Panc1 (cell line): ENCODE results near the gene LLGL2. TPM values are rescaled to one million over a fixed set of nuclear protein-coding genes. Genes with fewer than 3 reads are reported as not detected.

Source experiments
- ATAC-seq: fragments of 200-7000 bp; cut with Tn5 transposase; 2 replicates; pipeline ENCODE4 v1.9.1; 2020; ENCODE audit warnings: mild to moderate bottlenecking, moderate library complexity
- BruUV-seq: library from RNA; stranded (reverse); fragments of 400-500 nt; replicated peaks from 2 replicates; lab custom pipeline; 2021; lab: Mats Ljungman, UMichigan
- CTCF ChIA-PET: fragments of 300-600 bp; sonication (Branson Sonifier 250); formaldehyde crosslinking; loops from one replicate; lab custom pipeline; 2022; ENCODE audit warnings: antibody characterized with exemption; lab: Charles Lee
- POLR2A ChIA-PET: fragments of 300-600 bp; sonication (Branson Sonifier 250); formaldehyde crosslinking; loops from one replicate; lab custom pipeline; 2022; ENCODE audit warnings: antibody characterized with exemption; lab: Charles Lee
- DNase-seq: peaks from one replicate; pipeline ENCODE4 v3.0.0-alpha.2; 2010; ENCODE audit warnings: low read depth, low spot score
- H3K27ac ChIP-seq: 2 replicates; pipeline ENCODE4 v1.5.1; 2011; ENCODE audit warnings: mild to moderate bottlenecking, low read length, inconsistent platforms
- H3K27me3 ChIP-seq: fragments of 200-500 bp; sonication (Bioruptor generic); 2 replicates; pipeline ENCODE4 v1.6.0; 2014; ENCODE audit warnings: low read length, inconsistent platforms; ENCODE audit not compliant: control insufficient read depth, insufficient read depth
- H3K36me3 ChIP-seq: fragments of 200-500 bp; sonication (Bioruptor generic); 2 replicates; pipeline ENCODE4 v1.5.1; 2014; ENCODE audit warnings: inconsistent platforms, mild to moderate bottlenecking, low read length, moderate library complexity; ENCODE audit not compliant: control insufficient read depth, insufficient read depth
- H3K4me1 ChIP-seq: 2 replicates; pipeline ENCODE4 v1.5.1; 2011; ENCODE audit warnings: inconsistent platforms, mild to moderate bottlenecking, low read length, moderate library complexity; ENCODE audit not compliant: control insufficient read depth, insufficient read depth
- H3K4me3 ChIP-seq, 2 experiments: 2 replicates each; pipeline ENCODE4 v1.5.1; 2011 to 2012; ENCODE audit warnings: low read depth in 2 of 2, low read length in 2 of 2, mild to moderate bottlenecking in 2 of 2, inconsistent platforms in 1 of 2, moderate library complexity in 1 of 2
- H3K9me3 ChIP-seq: fragments of 200-500 bp; sonication (Bioruptor generic); 2 replicates; pipeline ENCODE4 v1.5.1; 2014; ENCODE audit warnings: low read depth, mild to moderate bottlenecking, inconsistent platforms, low read length, moderate library complexity; ENCODE audit not compliant: control insufficient read depth, insufficient read depth
- POLR2AphosphoS5 ChIP-seq: IDR thresholded peaks from 2 replicates; pipeline ENCODE4 v1.6.1; 2012; ENCODE audit warnings: mild to moderate bottlenecking, low read depth, low read length, moderate library complexity
- SIN3A ChIP-seq: IDR thresholded peaks from 2 replicates; pipeline ENCODE4 v1.6.1; 2012; ENCODE audit warnings: low read depth, mild to moderate bottlenecking, low read length, moderate library complexity, borderline replicate concordance; ENCODE audit not compliant: insufficient read depth
- TCF7L2 ChIP-seq: IDR thresholded peaks from 2 replicates; pipeline ENCODE4 v1.6.1; 2011; ENCODE audit warnings: mild to moderate bottlenecking, low read depth, low read length, inconsistent platforms
- in situ Hi-C: cut with HindIII; loops from 2 replicates; pipeline ENCODE4 v1.10.0; 2016; ENCODE audit warnings: low sequenced_read_pairs, low pct_unique_long_range_greater_than_20kb
- intact Hi-C: fragments of 100-400 bp; cut with micrococcal nuclease; formaldehyde crosslinking; loops from one replicate; pipeline ENCODE4 v1.10.0; 2022; ENCODE audit not compliant: unreplicated experiment
- total RNA-seq: library from RNA; stranded (reverse); gene quantifications from one replicate; pipeline ENCODE4 v1.2.1, GENCODE V29; 2021; ENCODE audit not compliant: unreplicated experiment
- TF ChIP-seq, protein P1 (sequence below), 2 experiments: IDR thresholded peaks; 2 replicates each; pipeline ENCODE4 v1.6.1; 2011 to 2012; ENCODE audit warnings: low read depth in 2 of 2, control low read depth in 1 of 2, low read length in 1 of 2, mild to moderate bottlenecking in 1 of 2, moderate library complexity in 1 of 2; ENCODE audit not compliant: insufficient read depth in 1 of 2
- TF ChIP-seq, protein P2 (sequence below): fragments of 450-650 bp; IDR thresholded peaks from 2 replicates; pipeline ENCODE4 v1.5.1; 2017; ENCODE audit warnings: mild to moderate bottlenecking

LLGL2 gene
- total RNA-seq, 1 experiment from 2014 or later: 201 TPM

DNA sequence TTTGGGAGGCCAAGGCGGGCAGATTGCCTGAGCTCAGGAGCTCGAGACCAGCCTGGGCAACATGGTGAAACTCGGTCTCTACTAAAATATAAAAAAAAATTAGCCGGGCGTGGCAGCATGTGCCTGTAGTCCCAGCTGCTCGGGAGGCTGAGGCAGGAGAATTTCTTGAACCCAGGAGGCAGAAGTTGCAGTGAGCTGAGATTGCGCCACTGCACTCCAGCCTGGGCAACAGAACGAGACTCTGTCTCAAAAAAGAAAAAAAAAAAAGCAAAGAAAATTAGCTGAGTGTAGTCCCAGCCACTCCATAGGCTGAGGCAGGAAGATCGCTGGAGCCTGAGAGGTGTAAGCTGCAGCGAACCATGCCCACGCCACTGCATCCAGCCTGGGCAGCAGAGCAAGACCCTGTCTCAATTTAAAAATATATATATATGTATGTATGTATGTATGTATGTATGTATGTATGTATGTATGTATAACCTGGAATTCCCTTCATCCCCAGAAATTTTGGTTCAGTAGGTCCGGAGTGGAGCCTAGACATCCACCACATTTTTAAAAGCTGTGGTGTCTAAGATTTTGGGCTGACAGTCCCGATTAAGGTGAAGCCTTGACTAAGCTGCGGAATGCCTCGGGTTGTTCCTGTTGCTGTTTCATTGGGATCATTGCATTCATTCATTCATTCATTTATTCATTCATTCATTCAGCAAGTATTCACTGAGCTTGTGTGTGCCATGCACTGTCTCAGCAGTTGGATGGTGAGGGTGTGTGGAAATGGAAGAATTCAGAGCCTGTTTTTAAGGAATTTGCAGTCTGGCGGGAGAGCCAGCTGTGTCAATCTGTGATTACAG, 43.2 kb upstream of the LLGL2 start:
- ATAC-seq: no peak
- H3K27ac ChIP-seq: no peak overlapping the region
- H3K9me3 ChIP-seq: no peaks in the 10 kb centered on the region
- in situ Hi-C loops (no loop called here), intact Hi-C loops (no loop called here)
- no peaks in the 10 kb centered on the region for H3K4me1 ChIP-seq
- TF ChIP-seq, protein P1, sequence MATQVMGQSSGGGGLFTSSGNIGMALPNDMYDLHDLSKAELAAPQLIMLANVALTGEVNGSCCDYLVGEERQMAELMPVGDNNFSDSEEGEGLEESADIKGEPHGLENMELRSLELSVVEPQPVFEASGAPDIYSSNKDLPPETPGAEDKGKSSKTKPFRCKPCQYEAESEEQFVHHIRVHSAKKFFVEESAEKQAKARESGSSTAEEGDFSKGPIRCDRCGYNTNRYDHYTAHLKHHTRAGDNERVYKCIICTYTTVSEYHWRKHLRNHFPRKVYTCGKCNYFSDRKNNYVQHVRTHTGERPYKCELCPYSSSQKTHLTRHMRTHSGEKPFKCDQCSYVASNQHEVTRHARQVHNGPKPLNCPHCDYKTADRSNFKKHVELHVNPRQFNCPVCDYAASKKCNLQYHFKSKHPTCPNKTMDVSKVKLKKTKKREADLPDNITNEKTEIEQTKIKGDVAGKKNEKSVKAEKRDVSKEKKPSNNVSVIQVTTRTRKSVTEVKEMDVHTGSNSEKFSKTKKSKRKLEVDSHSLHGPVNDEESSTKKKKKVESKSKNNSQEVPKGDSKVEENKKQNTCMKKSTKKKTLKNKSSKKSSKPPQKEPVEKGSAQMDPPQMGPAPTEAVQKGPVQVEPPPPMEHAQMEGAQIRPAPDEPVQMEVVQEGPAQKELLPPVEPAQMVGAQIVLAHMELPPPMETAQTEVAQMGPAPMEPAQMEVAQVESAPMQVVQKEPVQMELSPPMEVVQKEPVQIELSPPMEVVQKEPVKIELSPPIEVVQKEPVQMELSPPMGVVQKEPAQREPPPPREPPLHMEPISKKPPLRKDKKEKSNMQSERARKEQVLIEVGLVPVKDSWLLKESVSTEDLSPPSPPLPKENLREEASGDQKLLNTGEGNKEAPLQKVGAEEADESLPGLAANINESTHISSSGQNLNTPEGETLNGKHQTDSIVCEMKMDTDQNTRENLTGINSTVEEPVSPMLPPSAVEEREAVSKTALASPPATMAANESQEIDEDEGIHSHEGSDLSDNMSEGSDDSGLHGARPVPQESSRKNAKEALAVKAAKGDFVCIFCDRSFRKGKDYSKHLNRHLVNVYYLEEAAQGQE (IDR thresholded peaks at IDR 0.05; ENCODE audit: insufficient read depth in 1 of 2, low read depth in 2 of 2, low read length in 1 of 2): no peak
- TF ChIP-seq SIN3A: no peak
- TF ChIP-seq, protein P2, sequence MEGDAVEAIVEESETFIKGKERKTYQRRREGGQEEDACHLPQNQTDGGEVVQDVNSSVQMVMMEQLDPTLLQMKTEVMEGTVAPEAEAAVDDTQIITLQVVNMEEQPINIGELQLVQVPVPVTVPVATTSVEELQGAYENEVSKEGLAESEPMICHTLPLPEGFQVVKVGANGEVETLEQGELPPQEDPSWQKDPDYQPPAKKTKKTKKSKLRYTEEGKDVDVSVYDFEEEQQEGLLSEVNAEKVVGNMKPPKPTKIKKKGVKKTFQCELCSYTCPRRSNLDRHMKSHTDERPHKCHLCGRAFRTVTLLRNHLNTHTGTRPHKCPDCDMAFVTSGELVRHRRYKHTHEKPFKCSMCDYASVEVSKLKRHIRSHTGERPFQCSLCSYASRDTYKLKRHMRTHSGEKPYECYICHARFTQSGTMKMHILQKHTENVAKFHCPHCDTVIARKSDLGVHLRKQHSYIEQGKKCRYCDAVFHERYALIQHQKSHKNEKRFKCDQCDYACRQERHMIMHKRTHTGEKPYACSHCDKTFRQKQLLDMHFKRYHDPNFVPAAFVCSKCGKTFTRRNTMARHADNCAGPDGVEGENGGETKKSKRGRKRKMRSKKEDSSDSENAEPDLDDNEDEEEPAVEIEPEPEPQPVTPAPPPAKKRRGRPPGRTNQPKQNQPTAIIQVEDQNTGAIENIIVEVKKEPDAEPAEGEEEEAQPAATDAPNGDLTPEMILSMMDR: no peak
- no peak for TF ChIP-seq POLR2AphosphoS5
- no peak for TF ChIP-seq TCF7L2
- ChIA-PET POLR2A (no interaction called here), CTCF (interaction anchor here (0.5 to 0.6 kb wide), 3 partner anchors 23 to 207 kb away, joined by 3 to 5 read pairs (median 5); no protein-coding TSS in a partner anchor)
- BruUV-seq: no TSS peak
- no peaks in the 10 kb centered on the region for H3K27me3 ChIP-seq
- no peak overlapping the region for H3K4me3 ChIP-seq
- H3K36me3 ChIP-seq: no peaks in the 10 kb centered on the region
- no peak for DNase-seq

DNA sequence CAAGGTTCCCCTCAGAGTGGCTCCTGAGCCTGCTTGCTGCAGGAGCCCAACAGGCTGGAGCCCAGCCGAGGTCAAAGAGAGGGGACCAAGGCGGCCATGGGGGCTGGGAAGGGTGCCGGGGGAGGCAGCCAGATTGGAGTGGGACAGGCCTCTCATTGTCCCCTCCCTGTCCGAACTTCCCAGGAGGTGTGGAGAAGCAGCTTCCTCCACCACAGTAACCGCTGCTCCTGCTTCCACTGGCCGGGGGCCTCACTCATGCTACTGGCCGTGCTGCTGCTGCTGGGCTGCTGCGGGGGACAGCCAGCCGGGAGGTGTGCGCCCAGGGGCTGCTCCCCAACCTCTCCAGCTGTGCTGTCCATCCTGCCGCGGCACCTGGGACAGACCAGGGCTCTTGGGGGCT, 39.8 kb upstream of the LLGL2 start:
- H3K4me1 ChIP-seq: no peaks in the 10 kb centered on the region
- no peaks in the 10 kb centered on the region for H3K9me3 ChIP-seq
- H3K36me3 ChIP-seq: no peaks in the 10 kb centered on the region
- no peak for ATAC-seq
- no peaks in the 10 kb centered on the region for H3K27me3 ChIP-seq
- no peak for DNase-seq
- TF ChIP-seq, protein P2: no peak
- TF ChIP-seq, protein P1 (IDR thresholded peaks at IDR 0.05; ENCODE audit: insufficient read depth in 1 of 2, low read depth in 2 of 2, low read length in 1 of 2): no peak
- no peak for TF ChIP-seq TCF7L2
- TF ChIP-seq POLR2AphosphoS5: no peak
- no peak for TF ChIP-seq SIN3A
- intact Hi-C loops: no loop called here
- in situ Hi-C loops: no loop called here
- ChIA-PET POLR2A (no interaction called here), CTCF (no interaction called here)
- BruUV-seq: no TSS peak
- H3K4me3 ChIP-seq: no peak overlapping the region
- H3K27ac ChIP-seq: no peak overlapping the region
